Mesenchymal stem cell (in vitro differentiated cells and primary cell): ENCODE measurements around the gene WNT5A.
"Not testable (repeated sequence)": the region's sequence is repeated elsewhere in the genome, so short reads cannot be mapped to it uniquely, and the experiment has no call there.

ENCODE experiments used
- DNase-seq: peaks from one replicate; pipeline ENCODE4 v3.0.0-alpha.2; 2013
- H2AFZ ChIP-seq: one replicate; pipeline ENCODE4 v1.6.1; 2013; ENCODE audit warnings: low read depth, mild to moderate bottlenecking, control low read depth, inconsistent platforms, low read length, moderate library complexity
- H2AK5ac ChIP-seq: 2 replicates; pipeline ENCODE4 v1.6.1; 2013; ENCODE audit warnings: low read length, moderate library complexity, mild to moderate bottlenecking, inconsistent platforms; ENCODE audit not compliant: severe bottlenecking
- H2BK120ac ChIP-seq: one replicate; pipeline ENCODE4 v1.6.1; 2013; ENCODE audit warnings: low read depth, mild to moderate bottlenecking, inconsistent platforms, low read length, moderate library complexity
- H2BK12ac ChIP-seq, 2 experiments: one replicate each; pipeline ENCODE4 v1.6.1; 2013; ENCODE audit warnings: inconsistent platforms in 2 of 2, low read length in 2 of 2, mild to moderate bottlenecking in 2 of 2, moderate library complexity in 2 of 2, control low read depth in 1 of 2
- H2BK15ac ChIP-seq: one replicate; pipeline ENCODE4 v1.6.1; 2013; ENCODE audit warnings: mild to moderate bottlenecking, low read depth, inconsistent platforms; ENCODE audit not compliant: poor library complexity, severe bottlenecking
- H2BK5ac ChIP-seq: 2 replicates; pipeline ENCODE4 v1.6.1; 2013; ENCODE audit warnings: low read depth, mild to moderate bottlenecking, low read length, control low read depth, inconsistent platforms; ENCODE audit not compliant: poor library complexity, severe bottlenecking
- H3K14ac ChIP-seq, 2 experiments: one replicate each; pipeline ENCODE4 v1.6.1; 2013; ENCODE audit warnings: inconsistent platforms in 2 of 2, low read length in 2 of 2, control low read depth in 1 of 2, mild to moderate bottlenecking in 1 of 2, moderate library complexity in 1 of 2
- H3K18ac ChIP-seq, 2 experiments: one replicate each; pipeline ENCODE4 v1.6.1; 2013; ENCODE audit warnings: inconsistent platforms in 2 of 2, low read length in 2 of 2, control low read depth in 1 of 2, low read depth in 1 of 2, mild to moderate bottlenecking in 1 of 2
- H3K23ac ChIP-seq, 2 experiments: one replicate each; pipeline ENCODE4 v1.6.1; 2013; ENCODE audit warnings: inconsistent platforms in 2 of 2, low read length in 2 of 2, mild to moderate bottlenecking in 2 of 2, moderate library complexity in 2 of 2, control low read depth in 1 of 2
- H3K27ac ChIP-seq: 2 replicates; pipeline ENCODE4 v1.5.1; 2013; ENCODE audit warnings: mild to moderate bottlenecking, moderate library complexity, low read length, control low read depth, inconsistent platforms; ENCODE audit not compliant: poor library complexity, severe bottlenecking
- H3K27me3 ChIP-seq, 2 experiments: 2 replicates each; pipeline versions ENCODE4 v1.6.1 to v1.7.0; 2013; ENCODE audit warnings: low read length in 2 of 2, mild to moderate bottlenecking in 2 of 2, moderate library complexity in 2 of 2, control low read depth in 1 of 2, inconsistent platforms in 1 of 2; ENCODE audit not compliant: control insufficient read depth in 1 of 2, insufficient read depth in 1 of 2
- H3K36me3 ChIP-seq, 2 experiments: 2 replicates each; pipeline versions ENCODE4 v1.6.1 to v1.7.0; 2013; ENCODE audit warnings: low read length in 2 of 2, control low read depth in 1 of 2, inconsistent platforms in 1 of 2, low read depth in 1 of 2, mild to moderate bottlenecking in 1 of 2; ENCODE audit not compliant: insufficient read depth in 2 of 2, control insufficient read depth in 1 of 2
- H3K4ac ChIP-seq, 2 experiments: one replicate each; pipeline ENCODE4 v1.6.1; 2013; ENCODE audit warnings: inconsistent platforms in 2 of 2, low read length in 2 of 2, mild to moderate bottlenecking in 2 of 2, moderate library complexity in 2 of 2, control low read depth in 1 of 2, low read depth in 1 of 2
- H3K4me1 ChIP-seq: 2 replicates; pipeline ENCODE4 v1.6.1; 2013; ENCODE audit warnings: low read depth, low read length, control low read depth; ENCODE audit not compliant: control insufficient read depth, insufficient read depth
- H3K4me2 ChIP-seq: 2 replicates; pipeline ENCODE4 v1.6.1; 2013; ENCODE audit warnings: low read length, mild to moderate bottlenecking, inconsistent platforms; ENCODE audit not compliant: poor library complexity, severe bottlenecking
- H3K4me3 ChIP-seq, 2 experiments: 2 replicates each; pipeline versions ENCODE4 v1.5.1 to v1.7.0; 2013; ENCODE audit warnings: low read length in 2 of 2, mild to moderate bottlenecking in 2 of 2, control low read depth in 1 of 2, low read depth in 1 of 2; ENCODE audit not compliant: insufficient read depth in 1 of 2
- H3K79me1 ChIP-seq: replicated peaks from 2 replicates; pipeline ENCODE4 v1.6.1; 2013; ENCODE audit warnings: mild to moderate bottlenecking, control low read depth, low read length, inconsistent platforms; ENCODE audit not compliant: poor library complexity, severe bottlenecking
- H3K9ac ChIP-seq: 2 replicates; pipeline ENCODE4 v1.7.0; 2013; ENCODE audit warnings: mild to moderate bottlenecking, low read length, moderate library complexity
- H3K9me3 ChIP-seq: 2 replicates; pipeline ENCODE4 v1.7.0; 2013; ENCODE audit warnings: mild to moderate bottlenecking, low read length; ENCODE audit not compliant: control insufficient read depth
- H4K8ac ChIP-seq: one replicate; pipeline ENCODE4 v1.6.1; 2013; ENCODE audit warnings: inconsistent platforms, mild to moderate bottlenecking, low read length, moderate library complexity
- H4K91ac ChIP-seq: one replicate; pipeline ENCODE4 v1.6.1; 2013; ENCODE audit warnings: mild to moderate bottlenecking, low read length, inconsistent platforms
- WGBS: methylation state at CpG from one replicate; pipeline ENCODE4 v1.1.7; 2013; ENCODE audit warnings: mixed read lengths; 5-methylcytosine and 5-hydroxymethylcytosine counted together

The WNT5A gene

DNA sequence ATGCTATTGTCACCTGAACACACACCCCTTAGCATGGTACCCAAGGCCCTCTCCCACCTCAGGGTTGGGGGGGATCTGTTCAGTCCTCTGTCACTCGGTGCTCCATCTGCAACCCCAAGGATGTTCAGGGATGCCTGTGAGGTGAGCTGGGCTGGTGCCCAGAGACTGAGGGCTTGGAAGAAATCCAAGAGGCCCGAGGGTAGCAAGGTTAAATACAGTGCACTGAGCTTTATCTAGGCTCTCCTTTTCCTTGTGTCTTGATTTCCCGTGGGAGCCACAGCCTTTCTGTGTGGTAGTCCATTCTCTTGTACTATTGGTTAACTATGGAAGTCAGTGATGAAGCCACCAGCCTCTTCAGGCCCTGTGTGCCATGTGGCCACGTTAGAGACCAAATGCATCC lies 18.7 kb upstream of the WNT5A start:
- no peaks in the 10 kb centered on the region for H3K4me1 ChIP-seq
- no peak overlapping the region for H4K91ac ChIP-seq
- H3K27me3 ChIP-seq, result peaks cover 0 to 39% of the 10 kb centered on the region in 2 experiments

DNA sequence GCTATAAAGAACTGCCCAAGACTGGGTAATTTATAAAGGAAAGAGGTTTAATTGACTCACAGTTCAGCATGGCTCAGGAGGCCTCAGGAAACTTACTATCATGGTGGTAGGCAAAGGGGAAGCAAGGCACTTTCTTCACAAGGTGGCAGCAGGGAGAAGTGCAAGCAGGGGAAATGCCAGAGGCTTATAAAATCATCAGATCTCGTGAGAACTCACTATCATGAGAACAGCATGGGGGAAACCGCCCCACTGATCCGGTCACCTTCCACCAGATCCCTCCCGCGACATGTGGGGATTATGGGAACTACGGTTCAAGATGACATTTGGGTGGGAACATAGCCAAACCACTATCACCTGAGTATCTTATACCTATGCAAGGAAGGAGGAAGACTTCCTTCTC lies 18.0 kb upstream of the WNT5A start:
- H3K4me2 ChIP-seq, result not testable (repeated sequence)

More for the DNA sequence above, 18.7 kb upstream of the WNT5A start:
- H3K36me3 ChIP-seq, result no peaks in the 10 kb centered on the region
- H4K8ac ChIP-seq, result no peak overlapping the region
- no peak overlapping the region for H2BK5ac ChIP-seq
- H3K4ac ChIP-seq, result peak overlapping the region in 1 of 2 experiments; percentile 24
- peak overlapping the region in 1 of 2 experiments; percentile 53 for H2BK12ac ChIP-seq
- H2BK15ac ChIP-seq, result no peak overlapping the region
- no peak overlapping the region for H3K27ac ChIP-seq
- no peak overlapping the region for H3K4me3 ChIP-seq
- 89% methylated on average over 4 of the region's 4 CpGs for WGBS
- DNase-seq, result no peak
- no peak overlapping the region for H2AFZ ChIP-seq
- no peak overlapping the region for H3K23ac ChIP-seq
- no peak overlapping the region for H3K14ac ChIP-seq
- H2AK5ac ChIP-seq, result no peak overlapping the region
- H2BK120ac ChIP-seq, result no peak overlapping the region
- no peak overlapping the region for H3K4me2 ChIP-seq
- no peaks in the 10 kb centered on the region for H3K9me3 ChIP-seq
- H3K18ac ChIP-seq, result no peak overlapping the region
- H3K79me1 ChIP-seq, result no peaks in the 10 kb centered on the region
- H3K9ac ChIP-seq, result no peak overlapping the region

DNA sequence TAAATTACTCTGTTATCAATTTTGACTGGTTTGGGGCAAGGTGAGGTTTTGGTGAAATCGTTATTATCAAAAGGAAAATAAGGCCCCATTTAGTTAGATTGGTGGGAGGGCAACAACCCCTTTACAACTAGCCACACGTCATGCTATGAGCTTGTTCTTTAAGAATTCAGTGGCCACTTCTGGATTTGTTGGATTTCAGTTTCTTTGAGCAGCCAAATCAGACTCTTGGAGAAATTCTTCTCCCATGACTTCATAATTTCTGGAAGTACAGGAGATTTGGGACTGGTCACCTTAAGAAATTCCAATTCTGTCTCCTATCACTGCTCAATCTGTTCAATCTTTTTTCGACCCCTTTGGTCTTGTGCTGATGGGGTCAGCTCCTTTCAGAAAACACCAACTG lies 14.8 kb upstream of the WNT5A start:
- no peak overlapping the region for H2BK120ac ChIP-seq
- no peaks in the 10 kb centered on the region for H3K9me3 ChIP-seq
- H2BK12ac ChIP-seq, result no peak overlapping the region
- no peak overlapping the region for H2AFZ ChIP-seq
- no peak overlapping the region for H3K27ac ChIP-seq
- H3K23ac ChIP-seq, result no peak overlapping the region
- no peak for DNase-seq
- no peak overlapping the region for H2AK5ac ChIP-seq
- no peak overlapping the region for H2BK15ac ChIP-seq
- no peak overlapping the region for H3K14ac ChIP-seq
- no peak overlapping the region for H3K4ac ChIP-seq
- H3K9ac ChIP-seq, result no peak overlapping the region
- peaks cover 0 to 15% of the 10 kb centered on the region in 2 experiments for H3K27me3 ChIP-seq
- H4K8ac ChIP-seq, result no peak overlapping the region
- no peaks in the 10 kb centered on the region for H3K4me1 ChIP-seq
- H2BK5ac ChIP-seq, result no peak overlapping the region
- H3K4me3 ChIP-seq, result no peak overlapping the region
- H3K36me3 ChIP-seq, result no peaks in the 10 kb centered on the region
- 61% methylated on average over 3 of the region's 3 CpGs for WGBS
- no peak overlapping the region for H3K18ac ChIP-seq
- H4K91ac ChIP-seq, result no peak overlapping the region
- no peaks in the 10 kb centered on the region for H3K79me1 ChIP-seq
- H3K4me2 ChIP-seq, result no peak overlapping the region

More for the DNA sequence above, 18.0 kb upstream of the WNT5A start:
- not testable (repeated sequence) for H3K27ac ChIP-seq, H3K9me3 ChIP-seq, H3K23ac ChIP-seq, H3K4me3 ChIP-seq, H3K9ac ChIP-seq, H3K4ac ChIP-seq, H2BK5ac ChIP-seq, H4K8ac ChIP-seq, H3K79me1 ChIP-seq, H3K4me1 ChIP-seq, H3K36me3 ChIP-seq, H2AFZ ChIP-seq, H2AK5ac ChIP-seq, H4K91ac ChIP-seq, H2BK120ac ChIP-seq, H2BK12ac ChIP-seq, H3K14ac ChIP-seq, H3K18ac ChIP-seq, H2BK15ac ChIP-seq
- peaks cover 0 to 39% of the 10 kb centered on the region in 2 experiments for H3K27me3 ChIP-seq
- DNase-seq, result peak; percentile 39
- WGBS, result 78% methylated on average over 5 of the region's 6 CpGs

DNA sequence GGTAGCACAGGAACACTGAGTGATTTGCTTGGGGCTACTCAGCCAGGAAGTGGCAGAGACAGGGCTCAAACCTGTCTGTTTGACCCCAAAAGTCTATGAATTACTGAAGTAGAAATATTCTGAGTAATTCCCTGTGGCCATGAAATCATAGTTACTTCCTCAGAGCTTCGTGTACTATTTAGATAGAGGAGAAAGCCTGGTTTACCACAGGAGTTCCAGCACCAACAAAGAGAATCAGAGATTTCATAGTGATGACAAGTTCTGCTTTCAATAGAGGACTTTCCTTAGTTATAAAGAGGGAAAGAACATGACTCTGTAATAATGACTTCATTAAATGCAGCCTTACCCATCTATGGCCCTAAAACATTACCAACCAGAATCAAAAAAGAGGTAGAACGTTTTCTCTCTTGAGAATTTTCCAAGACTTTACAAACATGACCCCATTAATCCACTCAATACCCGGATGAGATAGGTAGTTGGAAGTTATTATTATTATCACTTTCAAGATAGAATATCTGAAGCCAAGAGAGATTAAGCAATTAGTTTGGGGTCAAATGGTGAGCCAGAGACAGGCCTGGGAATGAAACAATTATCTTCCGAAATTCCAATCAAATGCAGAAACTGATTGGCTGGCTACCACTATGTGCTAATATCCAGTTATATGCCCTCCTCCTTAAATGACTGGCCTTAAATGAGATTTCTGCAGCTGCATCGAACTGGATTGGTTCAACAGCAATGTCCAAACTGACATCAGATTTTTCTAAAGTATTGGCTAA lies 13.6 kb upstream of the WNT5A start:
- Histone ChIP-seq H4K91ac (no peak overlapping the region), H2BK120ac (no peak overlapping the region), H3K18ac (no peak overlapping the region), H3K4me3 (no peak overlapping the region), H3K27ac (no peak overlapping the region), H3K4me2 (no peak overlapping the region), H3K14ac (no peak overlapping the region), H3K23ac (no peak overlapping the region), H3K27me3 (peaks cover 0 to 5% of the 10 kb centered on the region in 2 experiments), H2BK12ac (no peak overlapping the region), H2BK15ac (no peak overlapping the region), H2AFZ (no peak overlapping the region), H2BK5ac (no peak overlapping the region), H3K9me3 (no peaks in the 10 kb centered on the region), H3K4me1 (no peaks in the 10 kb centered on the region), H2AK5ac (no peak overlapping the region), H3K79me1 (no peaks in the 10 kb centered on the region), H3K9ac (no peak overlapping the region), H3K36me3 (no peaks in the 10 kb centered on the region), H4K8ac (no peak overlapping the region), H3K4ac (no peak overlapping the region)
- DNase-seq, result no peak
- WGBS, result 85% methylated on average over 3 of the region's 5 CpGs
